ENCODE data around the gene MMP13. TPM values are rescaled to one million over a fixed set of nuclear protein-coding genes. Genes with fewer than 3 reads are reported as not detected.

The MMP13 gene
- total and polyA plus RNA-seq, 2 of the 4 experiments (the other 2 are of a cell fraction), result not detected

DNA sequence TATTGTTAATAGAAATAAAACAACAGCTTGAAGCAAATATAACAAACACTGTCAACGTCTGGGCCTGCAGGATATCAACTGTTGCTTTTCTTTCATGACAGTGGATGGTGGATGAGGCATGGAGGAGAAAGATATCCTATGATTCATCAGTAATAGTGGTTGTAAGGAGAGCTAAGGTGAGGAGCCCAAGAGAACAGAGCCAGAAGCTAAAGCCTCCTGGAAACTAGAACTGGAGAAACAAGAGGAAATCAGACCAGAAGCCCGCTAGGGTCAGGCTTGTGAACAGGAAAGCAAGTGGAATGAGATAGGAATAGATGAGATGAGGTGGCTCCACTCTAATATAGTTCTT lies 43.1 kb downstream of the MMP13 start:
- in situ Hi-C loops (cut with MboI; ENCODE audit: low sequenced_read_pairs), result no loop called here
- H3K56ac ChIP-seq (ENCODE audit: extremely low read depth, insufficient read depth, low read length), result no peak overlapping the region

More for the DNA sequence above, 43.1 kb downstream of the MMP13 start:
- no peak overlapping the region for H3K18ac ChIP-seq (ENCODE audit: low read depth, low read length)
- no peak overlapping the region for H4K8ac ChIP-seq (ENCODE audit: low read depth in 2 of 2, low read length in 2 of 2)
- no peak overlapping the region for H3K4me2 ChIP-seq (ENCODE audit: low read depth, low read length)
- no peak overlapping the region for H2BK15ac ChIP-seq (ENCODE audit: low read depth, low read length)
- CTCF ChIA-PET, result no interaction called here
- BruUV-seq (replicated peaks), result no TSS peak
- H3K4me1 ChIP-seq (ENCODE audit: control insufficient read depth, insufficient read depth, low read length), result no peaks in the 10 kb centered on the region
- POLR2A ChIA-PET (ENCODE audit: unreplicated experiment), result no interaction called here
- no peak overlapping the region for H2BK20ac ChIP-seq (ENCODE audit: low read depth, low read length)
- H4K20me1 ChIP-seq (ENCODE audit: insufficient read depth, low read length), result no peaks in the 10 kb centered on the region
- H3K9me3 ChIP-seq (ENCODE audit: control insufficient read depth, insufficient read depth, low read length), result no peaks in the 10 kb centered on the region
- no peak overlapping the region for H3K14ac ChIP-seq (replicated peaks; ENCODE audit: low read depth, low read length)
- no peaks in the 10 kb centered on the region for H3K79me1 ChIP-seq (ENCODE audit: low read depth in 1 of 2, low read length in 2 of 2)
- no peak overlapping the region for H2BK120ac ChIP-seq (ENCODE audit: low read depth, low read length)
- H2AFZ ChIP-seq (replicated peaks; ENCODE audit: low read length, poor library complexity), result no peak overlapping the region
- no peak overlapping the region for H3K23ac ChIP-seq (ENCODE audit: low read depth, low read length)
- peak; percentile 9 for DNase-seq
- no peaks in the 10 kb centered on the region; the same call in 1 of the 2 replicates for H3K27me3 ChIP-seq (ENCODE audit: control insufficient read depth, insufficient read depth, low read length)
- H4K5ac ChIP-seq (ENCODE audit: low read depth, low read length), result no peak overlapping the region
- no peak overlapping the region for H4K91ac ChIP-seq (ENCODE audit: insufficient read depth, low read depth, low read length)
- no peak overlapping the region for H3K9ac ChIP-seq (ENCODE audit: low read depth, low read length)
- dilution Hi-C loops (cut with HindIII; ENCODE audit: low sequenced_read_pairs, unreplicated experiment), result no loop called here
- H3K9me1 ChIP-seq (ENCODE audit: insufficient read depth, low read length), result no peaks in the 10 kb centered on the region
- H3K27ac ChIP-seq (ENCODE audit: insufficient read depth, low read length), result no peak overlapping the region
- ATAC-seq (ENCODE audit: low read depth), result no peak
- no peak overlapping the region for H2BK5ac ChIP-seq (ENCODE audit: low read depth, low read length, poor library complexity, severe bottlenecking)
- no peak for TF ChIP-seq NFE2L2 (IDR thresholded peaks at IDR 0.05; ENCODE audit: low read depth, low read length)
- intact Hi-C loops (cut with micrococcal nuclease), result no loop called here
- no peak overlapping the region for H2AK9ac ChIP-seq (replicated peaks; ENCODE audit: low read depth, low read length, poor library complexity)
- H3K4ac ChIP-seq (ENCODE audit: low read depth, low read length), result no peak overlapping the region
- no peaks in the 10 kb centered on the region for H3K36me3 ChIP-seq (ENCODE audit: control insufficient read depth, insufficient read depth, low read length)
- no peak overlapping the region for H2AK5ac ChIP-seq (ENCODE audit: low read depth, low read length)
- H3K4me3 ChIP-seq (ENCODE audit: insufficient read depth, low read depth, low read length), result no peak overlapping the region
- WGBS, 2 experiments (ENCODE audit: extremely low coverage in 2 of 2, insufficient read length in 1 of 2), result no CpG with 5 or more reads among the region's 2 CpGs
